NCI-H524 (cell line): Measurements from ENCODE around the gene FCGR3A.

ENCODE experiments used
- DNase-seq, 2 experiments: peaks; one replicate each; lab custom pipeline; 2025; lab: John Stamatoyannopoulos, UW

The FCGR3A gene

GRCh38 chr1:161501234-161501633 is 48.4 kb downstream of the FCGR3A start:
- no peak for DNase-seq

DNA sequence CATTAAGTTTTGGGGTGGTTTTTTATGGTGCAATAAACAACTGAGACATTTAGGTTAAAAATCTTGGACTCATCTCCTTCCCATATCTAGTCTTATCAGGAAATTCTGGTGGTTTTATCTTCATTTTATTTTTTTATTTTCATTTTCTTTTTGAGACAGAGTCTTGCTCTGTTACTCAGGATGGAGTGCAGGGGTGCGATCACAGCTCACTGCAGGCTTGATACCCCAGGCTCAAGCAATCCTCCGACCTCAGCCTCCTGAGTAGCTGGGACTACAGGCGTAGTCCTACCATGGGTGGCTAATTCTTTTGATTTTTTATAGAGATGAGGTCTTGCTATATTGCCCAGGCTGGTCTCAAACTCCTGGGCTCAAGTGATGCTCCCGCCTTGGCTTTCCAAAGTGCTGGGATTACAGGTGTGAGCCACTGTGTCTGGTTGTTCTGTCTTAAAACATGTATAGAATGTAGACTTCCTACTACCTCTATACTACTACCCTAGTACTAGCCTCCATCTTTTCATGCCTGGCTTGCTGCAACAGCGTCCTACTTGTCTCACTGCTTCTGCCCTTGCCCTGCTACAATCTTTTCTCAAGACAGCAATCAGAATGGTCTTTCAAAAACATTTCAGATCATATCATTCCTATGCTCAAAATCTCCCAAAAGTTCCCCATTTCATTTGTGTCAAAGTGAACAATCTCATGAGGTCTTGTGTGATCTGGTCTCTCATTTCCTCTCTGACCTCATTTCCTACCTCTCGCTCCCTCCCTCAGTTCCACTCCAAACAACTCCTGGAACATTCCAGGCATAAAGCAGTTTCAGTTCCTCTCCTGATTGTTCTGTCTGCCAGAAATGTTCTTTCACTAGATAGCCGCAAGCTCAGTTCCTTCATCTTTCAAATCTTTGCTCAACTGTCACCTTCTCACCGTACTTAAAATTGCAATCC is 50.2 kb downstream of the FCGR3A start:
- DNase-seq: no peak

GRCh38 chr1:161498646-161499045 is 51.0 kb downstream of the FCGR3A start:
- DNase-seq: no peak

- peak in 1 of 2 experiments; percentile 2 for DNase-seq
Observed at GRCh38 chr1:161497961-161498360, 51.7 kb downstream of the FCGR3A start.

GRCh38 chr1:161495490-161495889 is 54.1 kb downstream of the FCGR3A start:
- DNase-seq: no peak

- no peak for DNase-seq
Observed at GRCh38 chr1:161494091-161494735, 55.4 kb downstream of the FCGR3A start.

GRCh38 chr1:161492827-161493226 is 56.8 kb downstream of the FCGR3A start:
- DNase-seq: no peak
